Neural progenitor cell (in vitro differentiated cells): ENCODE data around the gene MBLAC1.

ENCODE experiments used
- EZH2 ChIP-seq: fragments of 200-600 bp; sonication (generic); IDR thresholded peaks from 2 replicates; pipeline ENCODE4 v1.6.1; 2017; ENCODE audit warnings: antibody characterized with exemption, mild to moderate bottlenecking, moderate library complexity
- EZH2phosphoT487 ChIP-seq: fragments of 200-600 bp; sonication (generic); IDR thresholded peaks from 2 replicates; pipeline ENCODE4 v1.6.1; 2017; ENCODE audit warnings: antibody characterized with exemption
- TF ChIP-seq, protein P1 (sequence below): fragments of 200-600 bp; sonication (generic); IDR thresholded peaks from 2 replicates; pipeline ENCODE4 v1.5.1; 2017; ENCODE audit warnings: antibody characterized with exemption, mild to moderate bottlenecking

- TF ChIP-seq, protein P1, sequence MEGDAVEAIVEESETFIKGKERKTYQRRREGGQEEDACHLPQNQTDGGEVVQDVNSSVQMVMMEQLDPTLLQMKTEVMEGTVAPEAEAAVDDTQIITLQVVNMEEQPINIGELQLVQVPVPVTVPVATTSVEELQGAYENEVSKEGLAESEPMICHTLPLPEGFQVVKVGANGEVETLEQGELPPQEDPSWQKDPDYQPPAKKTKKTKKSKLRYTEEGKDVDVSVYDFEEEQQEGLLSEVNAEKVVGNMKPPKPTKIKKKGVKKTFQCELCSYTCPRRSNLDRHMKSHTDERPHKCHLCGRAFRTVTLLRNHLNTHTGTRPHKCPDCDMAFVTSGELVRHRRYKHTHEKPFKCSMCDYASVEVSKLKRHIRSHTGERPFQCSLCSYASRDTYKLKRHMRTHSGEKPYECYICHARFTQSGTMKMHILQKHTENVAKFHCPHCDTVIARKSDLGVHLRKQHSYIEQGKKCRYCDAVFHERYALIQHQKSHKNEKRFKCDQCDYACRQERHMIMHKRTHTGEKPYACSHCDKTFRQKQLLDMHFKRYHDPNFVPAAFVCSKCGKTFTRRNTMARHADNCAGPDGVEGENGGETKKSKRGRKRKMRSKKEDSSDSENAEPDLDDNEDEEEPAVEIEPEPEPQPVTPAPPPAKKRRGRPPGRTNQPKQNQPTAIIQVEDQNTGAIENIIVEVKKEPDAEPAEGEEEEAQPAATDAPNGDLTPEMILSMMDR: no peak
- TF ChIP-seq EZH2 (no peak), EZH2phosphoT487 (no peak)
Observed at GRCh38 chr7:100128637-100128963, 1.8 kb downstream of the MBLAC1 start.
